ENCODE results near the gene XRCC4.

XRCC4 gene

DNA sequence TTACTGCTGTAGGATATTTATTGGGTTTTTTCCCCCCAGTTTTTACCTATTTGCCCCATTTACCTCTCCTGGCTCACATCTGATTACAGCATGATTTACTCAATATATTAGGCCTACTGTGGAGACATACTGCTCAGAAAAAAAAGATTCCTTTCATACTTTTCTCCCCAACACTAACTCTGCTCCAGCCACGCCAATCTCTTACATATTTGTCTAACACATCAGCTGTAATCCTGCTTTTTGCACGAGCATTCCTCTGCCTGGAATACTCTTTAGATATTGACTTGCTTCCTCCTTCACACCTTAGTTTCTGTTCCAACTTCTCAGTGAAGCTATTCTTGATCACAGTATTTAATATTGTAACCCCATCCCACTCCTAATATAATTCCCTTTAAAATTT, 236.1 kb downstream of the XRCC4 start:
- CTCF ChIA-PET: no interaction called here
- H3K36me3 ChIP-seq (ENCODE audit: control insufficient read depth in 2 of 2, insufficient read depth in 1 of 2, low read length in 2 of 2): no peaks in the 10 kb centered on the region
- TF ChIP-seq ZNF37A (tag by site-specific recombination; IDR thresholded peaks at IDR 0.05) (no peak), REPIN1 (tag by site-specific recombination; IDR thresholded peaks at IDR 0.05; ENCODE audit: low read depth) (no peak), ZNF514 (tag by site-specific recombination; IDR thresholded peaks at IDR 0.05) (no peak), BCL11B (tag by site-specific recombination; IDR thresholded peaks at IDR 0.05; ENCODE audit: low read depth) (no peak), ZNF654 (tag by site-specific recombination; IDR thresholded peaks at IDR 0.05; ENCODE audit: low read depth) (no peak), ZNF747 (tag by site-specific recombination; IDR thresholded peaks at IDR 0.05) (no peak), ZBTB1 (tag by site-specific recombination; IDR thresholded peaks at IDR 0.05) (no peak), ZNF292 (tag by site-specific recombination; IDR thresholded peaks at IDR 0.05; ENCODE audit: borderline replicate concordance, low read depth) (no peak)
- TF ChIP-seq, protein P1, sequence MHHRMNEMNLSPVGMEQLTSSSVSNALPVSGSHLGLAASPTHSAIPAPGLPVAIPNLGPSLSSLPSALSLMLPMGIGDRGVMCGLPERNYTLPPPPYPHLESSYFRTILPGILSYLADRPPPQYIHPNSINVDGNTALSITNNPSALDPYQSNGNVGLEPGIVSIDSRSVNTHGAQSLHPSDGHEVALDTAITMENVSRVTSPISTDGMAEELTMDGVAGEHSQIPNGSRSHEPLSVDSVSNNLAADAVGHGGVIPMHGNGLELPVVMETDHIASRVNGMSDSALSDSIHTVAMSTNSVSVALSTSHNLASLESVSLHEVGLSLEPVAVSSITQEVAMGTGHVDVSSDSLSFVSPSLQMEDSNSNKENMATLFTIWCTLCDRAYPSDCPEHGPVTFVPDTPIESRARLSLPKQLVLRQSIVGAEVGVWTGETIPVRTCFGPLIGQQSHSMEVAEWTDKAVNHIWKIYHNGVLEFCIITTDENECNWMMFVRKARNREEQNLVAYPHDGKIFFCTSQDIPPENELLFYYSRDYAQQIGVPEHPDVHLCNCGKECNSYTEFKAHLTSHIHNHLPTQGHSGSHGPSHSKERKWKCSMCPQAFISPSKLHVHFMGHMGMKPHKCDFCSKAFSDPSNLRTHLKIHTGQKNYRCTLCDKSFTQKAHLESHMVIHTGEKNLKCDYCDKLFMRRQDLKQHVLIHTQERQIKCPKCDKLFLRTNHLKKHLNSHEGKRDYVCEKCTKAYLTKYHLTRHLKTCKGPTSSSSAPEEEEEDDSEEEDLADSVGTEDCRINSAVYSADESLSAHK (tag by site-specific recombination; IDR thresholded peaks at IDR 0.05): no peak
- TF ChIP-seq, protein P2, sequence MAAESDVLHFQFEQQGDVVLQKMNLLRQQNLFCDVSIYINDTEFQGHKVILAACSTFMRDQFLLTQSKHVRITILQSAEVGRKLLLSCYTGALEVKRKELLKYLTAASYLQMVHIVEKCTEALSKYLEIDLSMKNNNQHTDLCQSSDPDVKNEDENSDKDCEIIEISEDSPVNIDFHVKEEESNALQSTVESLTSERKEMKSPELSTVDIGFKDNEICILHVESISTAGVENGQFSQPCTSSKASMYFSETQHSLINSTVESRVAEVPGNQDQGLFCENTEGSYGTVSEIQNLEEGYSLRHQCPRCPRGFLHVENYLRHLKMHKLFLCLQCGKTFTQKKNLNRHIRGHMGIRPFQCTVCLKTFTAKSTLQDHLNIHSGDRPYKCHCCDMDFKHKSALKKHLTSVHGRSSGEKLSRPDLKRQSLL (tag by site-specific recombination; IDR thresholded peaks at IDR 0.05): no peak
- H3K4me3 ChIP-seq (ENCODE audit: low read depth, low read length): no peak overlapping the region
- POLR2A ChIA-PET: no interaction called here
- no peak overlapping the region for H3K27ac ChIP-seq (ENCODE audit: extremely low read depth, low read depth, low read length)
- no peaks in the 10 kb centered on the region for H3K9me3 ChIP-seq (ENCODE audit: control insufficient read depth, insufficient read depth, low read depth, low read length)
- H3K4me1 ChIP-seq (ENCODE audit: control insufficient read depth, insufficient read depth, low read length): no peaks in the 10 kb centered on the region

DNA sequence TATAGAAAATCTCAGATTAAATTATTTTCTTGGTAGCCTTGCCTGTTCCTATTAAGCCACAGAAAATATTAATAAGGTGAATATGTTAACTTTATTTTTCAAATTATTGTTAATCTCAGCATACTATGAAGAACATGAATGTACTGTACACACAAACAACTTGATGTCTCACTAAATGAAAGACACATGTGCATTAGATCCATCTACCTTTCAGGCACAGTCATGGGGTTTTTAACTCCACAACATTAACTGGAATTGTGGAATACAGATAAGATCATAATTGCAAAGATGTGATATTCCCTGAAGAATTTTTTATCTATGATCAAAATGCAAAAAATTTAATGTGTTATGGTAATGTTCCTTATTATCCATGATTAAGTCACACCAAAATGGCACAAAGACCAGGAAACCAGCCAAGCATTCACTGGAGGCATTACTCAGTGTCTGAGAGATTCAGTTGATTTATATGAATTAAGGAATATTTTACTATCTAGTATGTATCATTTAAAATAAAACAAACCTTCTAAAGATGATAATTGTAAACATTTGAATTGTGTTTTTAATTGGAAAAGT, 244.2 kb downstream of the XRCC4 start:
- H3K4me3 ChIP-seq (ENCODE audit: low read depth, low read length): no peak overlapping the region
- no peaks in the 10 kb centered on the region; the same call in 1 of the 2 replicates for H3K4me1 ChIP-seq (ENCODE audit: control insufficient read depth, insufficient read depth, low read length)
- H3K27ac ChIP-seq (ENCODE audit: extremely low read depth, low read depth, low read length): no peak overlapping the region
- CTCF ChIA-PET: no interaction called here
- no peaks in the 10 kb centered on the region for H3K9me3 ChIP-seq (ENCODE audit: control insufficient read depth, insufficient read depth, low read depth, low read length)
- POLR2A ChIA-PET: no interaction called here
- H3K36me3 ChIP-seq (ENCODE audit: control insufficient read depth in 2 of 2, insufficient read depth in 1 of 2, low read length in 2 of 2): no peaks in the 10 kb centered on the region
- TF ChIP-seq HOXC10 (CRISPR knock-in tag; IDR thresholded peaks at IDR 0.05) (no peak), SP3 (tag by site-specific recombination; IDR thresholded peaks at IDR 0.05) (no peak), KLF16 (tag by site-specific recombination; IDR thresholded peaks at IDR 0.05) (no peak), ZNF302 (tag by site-specific recombination; IDR thresholded peaks at IDR 0.05; ENCODE audit: low read depth) (no peak), ZNF335 (tag by site-specific recombination; conservative IDR thresholded peaks at IDR 0.05) (no peak), RBAK (tag by site-specific recombination; IDR thresholded peaks at IDR 0.05) (no peak), ZNF670 (tag by site-specific recombination; IDR thresholded peaks at IDR 0.05; ENCODE audit: low read depth) (no peak), ZNF843 (tag by site-specific recombination; IDR thresholded peaks at IDR 0.05) (no peak), ZNF514 (tag by site-specific recombination; IDR thresholded peaks at IDR 0.05) (no peak), ZFP41 (tag by site-specific recombination; IDR thresholded peaks at IDR 0.05; ENCODE audit: borderline replicate concordance) (no peak)
- TF ChIP-seq, protein P3, sequence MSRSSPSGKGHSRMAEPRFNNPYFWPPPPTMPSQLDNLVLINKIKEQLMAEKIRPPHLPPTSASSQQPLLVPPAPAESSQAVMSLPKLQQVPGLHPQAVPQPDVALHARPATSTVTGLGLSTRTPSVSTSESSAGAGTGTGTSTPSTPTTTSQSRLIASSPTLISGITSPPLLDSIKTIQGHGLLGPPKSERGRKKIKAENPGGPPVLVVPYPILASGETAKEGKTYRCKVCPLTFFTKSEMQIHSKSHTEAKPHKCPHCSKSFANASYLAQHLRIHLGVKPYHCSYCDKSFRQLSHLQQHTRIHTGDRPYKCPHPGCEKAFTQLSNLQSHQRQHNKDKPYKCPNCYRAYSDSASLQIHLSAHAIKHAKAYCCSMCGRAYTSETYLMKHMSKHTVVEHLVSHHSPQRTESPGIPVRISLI (tag by site-specific recombination; IDR thresholded peaks at IDR 0.05): no peak
- TF ChIP-seq, protein P4, sequence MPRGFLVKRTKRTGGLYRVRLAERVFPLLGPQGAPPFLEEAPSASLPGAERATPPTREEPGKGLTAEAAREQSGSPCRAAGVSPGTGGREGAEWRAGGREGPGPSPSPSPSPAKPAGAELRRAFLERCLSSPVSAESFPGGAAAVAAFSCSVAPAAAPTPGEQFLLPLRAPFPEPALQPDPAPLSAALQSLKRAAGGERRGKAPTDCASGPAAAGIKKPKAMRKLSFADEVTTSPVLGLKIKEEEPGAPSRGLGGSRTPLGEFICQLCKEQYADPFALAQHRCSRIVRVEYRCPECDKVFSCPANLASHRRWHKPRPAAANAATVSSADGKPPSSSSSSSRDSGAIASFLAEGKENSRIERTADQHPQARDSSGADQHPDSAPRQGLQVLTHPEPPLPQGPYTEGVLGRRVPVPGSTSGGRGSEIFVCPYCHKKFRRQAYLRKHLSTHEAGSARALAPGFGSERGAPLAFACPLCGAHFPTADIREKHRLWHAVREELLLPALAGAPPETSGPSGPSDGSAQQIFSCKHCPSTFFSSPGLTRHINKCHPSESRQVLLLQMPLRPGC (tag by site-specific recombination; IDR thresholded peaks at IDR 0.05): no peak
- TF ChIP-seq, protein P5, sequence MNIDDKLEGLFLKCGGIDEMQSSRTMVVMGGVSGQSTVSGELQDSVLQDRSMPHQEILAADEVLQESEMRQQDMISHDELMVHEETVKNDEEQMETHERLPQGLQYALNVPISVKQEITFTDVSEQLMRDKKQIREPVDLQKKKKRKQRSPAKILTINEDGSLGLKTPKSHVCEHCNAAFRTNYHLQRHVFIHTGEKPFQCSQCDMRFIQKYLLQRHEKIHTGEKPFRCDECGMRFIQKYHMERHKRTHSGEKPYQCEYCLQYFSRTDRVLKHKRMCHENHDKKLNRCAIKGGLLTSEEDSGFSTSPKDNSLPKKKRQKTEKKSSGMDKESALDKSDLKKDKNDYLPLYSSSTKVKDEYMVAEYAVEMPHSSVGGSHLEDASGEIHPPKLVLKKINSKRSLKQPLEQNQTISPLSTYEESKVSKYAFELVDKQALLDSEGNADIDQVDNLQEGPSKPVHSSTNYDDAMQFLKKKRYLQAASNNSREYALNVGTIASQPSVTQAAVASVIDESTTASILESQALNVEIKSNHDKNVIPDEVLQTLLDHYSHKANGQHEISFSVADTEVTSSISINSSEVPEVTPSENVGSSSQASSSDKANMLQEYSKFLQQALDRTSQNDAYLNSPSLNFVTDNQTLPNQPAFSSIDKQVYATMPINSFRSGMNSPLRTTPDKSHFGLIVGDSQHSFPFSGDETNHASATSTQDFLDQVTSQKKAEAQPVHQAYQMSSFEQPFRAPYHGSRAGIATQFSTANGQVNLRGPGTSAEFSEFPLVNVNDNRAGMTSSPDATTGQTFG (tag by site-specific recombination; IDR thresholded peaks at IDR 0.05; ENCODE audit: borderline replicate concordance): no peak
- TF ChIP-seq, protein P6, sequence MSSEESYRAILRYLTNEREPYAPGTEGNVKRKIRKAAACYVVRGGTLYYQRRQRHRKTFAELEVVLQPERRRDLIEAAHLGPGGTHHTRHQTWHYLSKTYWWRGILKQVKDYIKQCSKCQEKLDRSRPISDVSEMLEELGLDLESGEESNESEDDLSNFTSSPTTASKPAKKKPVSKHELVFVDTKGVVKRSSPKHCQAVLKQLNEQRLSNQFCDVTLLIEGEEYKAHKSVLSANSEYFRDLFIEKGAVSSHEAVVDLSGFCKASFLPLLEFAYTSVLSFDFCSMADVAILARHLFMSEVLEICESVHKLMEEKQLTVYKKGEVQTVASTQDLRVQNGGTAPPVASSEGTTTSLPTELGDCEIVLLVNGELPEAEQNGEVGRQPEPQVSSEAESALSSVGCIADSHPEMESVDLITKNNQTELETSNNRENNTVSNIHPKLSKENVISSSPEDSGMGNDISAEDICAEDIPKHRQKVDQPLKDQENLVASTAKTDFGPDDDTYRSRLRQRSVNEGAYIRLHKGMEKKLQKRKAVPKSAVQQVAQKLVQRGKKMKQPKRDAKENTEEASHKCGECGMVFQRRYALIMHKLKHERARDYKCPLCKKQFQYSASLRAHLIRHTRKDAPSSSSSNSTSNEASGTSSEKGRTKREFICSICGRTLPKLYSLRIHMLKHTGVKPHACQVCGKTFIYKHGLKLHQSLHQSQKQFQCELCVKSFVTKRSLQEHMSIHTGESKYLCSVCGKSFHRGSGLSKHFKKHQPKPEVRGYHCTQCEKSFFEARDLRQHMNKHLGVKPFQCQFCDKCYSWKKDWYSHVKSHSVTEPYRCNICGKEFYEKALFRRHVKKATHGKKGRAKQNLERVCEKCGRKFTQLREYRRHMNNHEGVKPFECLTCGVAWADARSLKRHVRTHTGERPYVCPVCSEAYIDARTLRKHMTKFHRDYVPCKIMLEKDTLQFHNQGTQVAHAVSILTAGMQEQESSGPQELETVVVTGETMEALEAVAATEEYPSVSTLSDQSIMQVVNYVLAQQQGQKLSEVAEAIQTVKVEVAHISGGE (tag by site-specific recombination; conservative IDR thresholded peaks at IDR 0.05; ENCODE audit: low read depth): no peak
